ENCODE data around the gene ASRGL1.

ASRGL1 gene

DNA sequence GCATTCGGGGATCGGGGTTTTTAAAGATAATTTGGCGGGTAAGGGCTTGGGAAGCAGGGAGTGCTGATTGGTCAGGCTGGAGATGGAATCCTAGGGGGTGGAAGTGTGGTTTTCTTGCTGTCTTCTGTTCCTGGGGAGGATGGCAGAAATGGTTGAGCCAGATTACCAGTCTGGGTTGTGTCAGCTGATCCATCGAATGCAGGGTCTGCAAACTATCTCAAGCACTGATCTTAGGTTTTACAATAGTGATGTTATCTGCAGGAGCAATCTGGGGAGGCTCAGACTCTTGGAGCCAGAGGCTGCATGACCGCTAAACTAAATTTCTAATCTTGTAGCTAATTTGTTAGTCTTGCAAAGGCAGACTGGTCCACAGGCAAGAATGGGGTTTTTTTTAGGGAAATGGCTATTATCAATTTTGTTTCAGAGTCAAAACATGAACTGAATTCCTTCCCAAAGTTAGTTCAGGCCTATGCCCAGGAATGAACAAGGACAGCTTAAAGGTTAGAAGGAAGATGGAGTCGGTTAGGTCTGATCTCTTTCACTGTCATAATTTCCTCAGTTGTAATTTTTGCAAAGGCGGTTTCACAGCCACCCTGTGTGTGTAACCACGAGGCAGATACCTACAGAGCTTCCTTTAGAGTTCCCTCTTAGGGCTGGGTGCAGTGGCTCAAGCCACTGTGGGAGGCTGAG is 91.8 kb downstream of the ASRGL1 start:
- no peak for TF ChIP-seq CTCF (IDR thresholded peaks at IDR 0.05; ENCODE audit: low read depth, low read length)
- DNase-seq (ENCODE audit: extremely low read depth, low read depth), result no peak

- TF ChIP-seq CTCF (IDR thresholded peaks at IDR 0.05; ENCODE audit: low read depth, low read length), result no peak
- no peak for DNase-seq (ENCODE audit: extremely low read depth, low read depth)
These were observed 93.2 kb downstream of the ASRGL1 start for GRCh38 chr11:62430425-62430824.

- DNase-seq (ENCODE audit: extremely low read depth, low read depth), result no peak
- no peak for TF ChIP-seq CTCF (IDR thresholded peaks at IDR 0.05; ENCODE audit: low read depth, low read length)
These were observed 94.1 kb downstream of the ASRGL1 start for GRCh38 chr11:62431171-62431901.

DNA sequence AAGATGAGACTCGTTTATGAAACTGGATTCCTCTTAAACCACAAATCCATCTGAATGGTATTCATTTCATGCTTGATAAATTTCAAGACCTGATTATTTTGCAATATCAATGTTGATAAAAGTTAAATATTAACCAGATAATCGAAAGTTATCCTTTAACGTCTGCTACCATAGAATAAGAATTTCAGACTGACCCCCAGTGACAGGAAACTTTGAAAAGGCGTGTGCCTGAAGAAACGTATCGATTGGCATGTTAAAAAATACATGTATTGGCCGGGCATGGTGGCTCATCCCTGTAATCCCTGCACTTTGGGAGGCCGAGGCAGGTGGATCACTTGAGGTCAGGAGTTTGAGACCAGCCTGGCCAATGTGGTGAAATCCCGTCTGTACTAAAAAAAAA is 95.4 kb downstream of the ASRGL1 start:
- TF ChIP-seq CTCF (IDR thresholded peaks at IDR 0.05; ENCODE audit: low read depth, low read length), result no peak
- DNase-seq (ENCODE audit: extremely low read depth, low read depth), result no peak

DNA sequence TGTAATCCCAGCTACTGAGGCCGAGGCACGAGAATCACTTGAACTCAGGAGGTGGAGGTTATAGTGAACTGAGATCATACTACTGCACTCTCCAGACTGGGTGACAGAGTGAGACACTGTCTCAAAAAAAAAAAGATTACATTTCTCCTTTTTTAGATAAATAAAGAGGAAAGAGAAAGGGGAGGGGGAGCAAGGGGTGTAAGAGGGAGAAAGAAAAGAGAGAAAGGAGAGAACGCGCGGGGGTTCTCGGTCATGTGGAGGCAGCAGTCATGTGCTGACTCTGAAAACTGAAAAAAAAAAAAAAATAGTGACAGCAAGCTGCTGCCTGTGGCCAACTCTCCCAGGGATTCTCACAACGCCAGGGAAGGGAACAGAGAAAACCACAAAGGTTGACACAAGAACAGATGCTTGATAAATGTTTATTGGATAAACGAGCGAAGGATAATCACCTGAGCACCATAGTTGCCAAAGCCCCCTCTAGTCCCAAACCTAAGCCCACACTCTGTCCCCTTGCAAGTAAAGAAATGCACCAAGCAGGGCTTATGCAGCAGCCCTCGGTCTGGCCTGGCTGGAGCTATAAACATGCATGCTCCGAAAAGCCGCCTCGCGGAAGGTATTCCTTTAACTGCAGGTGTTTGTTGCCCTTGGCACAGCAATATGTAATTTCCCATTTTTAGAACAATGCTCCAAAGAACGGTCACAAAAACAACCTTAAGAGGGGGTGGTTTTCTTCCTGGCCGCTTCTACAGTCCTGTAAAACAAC is 96.1 kb downstream of the ASRGL1 start:
- TF ChIP-seq CTCF (IDR thresholded peaks at IDR 0.05; ENCODE audit: low read depth, low read length), result no peak
- DNase-seq (ENCODE audit: extremely low read depth, low read depth), result no peak

- DNase-seq (ENCODE audit: extremely low read depth, low read depth), result no peak
- TF ChIP-seq CTCF (IDR thresholded peaks at IDR 0.05; ENCODE audit: low read depth, low read length), result no peak
These were observed 96.6 kb downstream of the ASRGL1 start for GRCh38 chr11:62433904-62434276.
